ENCODE results near the gene PHKA1.
"Not testable (repeated sequence)": the region's sequence is repeated elsewhere in the genome, so short reads cannot be mapped to it uniquely, and the experiment has no call there.

Gene PHKA1

GRCh38 chrX:72573158-72573511 is 141.0 kb downstream of the PHKA1 start:
- DNase-seq (ENCODE audit: low read depth in 2 of 2, low spot score in 1 of 2) = no peak

- DNase-seq (ENCODE audit: low read depth in 2 of 2, low spot score in 1 of 2) = peak in 1 of 2 donors; percentile 3
Measured at GRCh38 chrX:72572248-72573157, 141.6 kb downstream of the PHKA1 start, which contains the start of gene HDAC8. Gene HDAC8, minus strand, starts transcription at chrX:72572843. Its CDS starts 82 bp downstream, at chrX:72572761.

- DNase-seq (ENCODE audit: low read depth in 2 of 2, low spot score in 1 of 2) = no peak
Measured at GRCh38 chrX:72569786-72570185, 144.3 kb downstream of the PHKA1 start.

- DNase-seq (ENCODE audit: low read depth in 2 of 2, low spot score in 1 of 2) = no peak
Measured at GRCh38 chrX:72568406-72569092, 145.6 kb downstream of the PHKA1 start.

- no peak for DNase-seq (ENCODE audit: low read depth in 2 of 2, low spot score in 1 of 2)
Measured at GRCh38 chrX:72566448-72566847, 147.7 kb downstream of the PHKA1 start.

GRCh38 chrX:72559655-72560054 is 154.5 kb downstream of the PHKA1 start:
- not testable (repeated sequence) for DNase-seq (ENCODE audit: low read depth in 2 of 2, low spot score in 1 of 2)

- no peak for DNase-seq (ENCODE audit: low read depth in 2 of 2, low spot score in 1 of 2)
Measured at GRCh38 chrX:72554448-72555140, 159.5 kb downstream of the PHKA1 start.

- DNase-seq (ENCODE audit: low read depth in 2 of 2, low spot score in 1 of 2) = not testable (repeated sequence)
Measured at GRCh38 chrX:72552443-72552842, 161.7 kb downstream of the PHKA1 start.

GRCh38 chrX:72545990-72546389 is 168.1 kb downstream of the PHKA1 start:
- no peak for DNase-seq (ENCODE audit: low read depth in 2 of 2, low spot score in 1 of 2)

GRCh38 chrX:72540318-72540717 is 173.8 kb downstream of the PHKA1 start:
- no peak for DNase-seq (ENCODE audit: low read depth in 2 of 2, low spot score in 1 of 2)

GRCh38 chrX:72539822-72540221 is 174.3 kb downstream of the PHKA1 start:
- no peak for DNase-seq (ENCODE audit: low read depth in 2 of 2, low spot score in 1 of 2)

- DNase-seq (ENCODE audit: low read depth in 2 of 2, low spot score in 1 of 2) = no peak
Measured at GRCh38 chrX:72536542-72536941, 177.6 kb downstream of the PHKA1 start.

GRCh38 chrX:72532366-72532765 is 181.7 kb downstream of the PHKA1 start:
- DNase-seq (ENCODE audit: low read depth in 2 of 2, low spot score in 1 of 2) = no peak
